Adipocyte (in vitro differentiated cells): ENCODE results near the gene KDM2A.

Source experiments
- DNase-seq: peaks from one replicate; pipeline ENCODE4 v3.0.0-alpha.2; 2015; ENCODE audit warnings: low read depth
- H3K27me3 ChIP-seq: replicated peaks from 2 replicates; pipeline ENCODE4 v1.7.0; 2013; ENCODE audit warnings: mild to moderate bottlenecking, low read length, moderate library complexity; ENCODE audit not compliant: control insufficient read depth, insufficient read depth
- H3K36me3 ChIP-seq: 2 replicates; pipeline ENCODE4 v1.7.0; 2013; ENCODE audit warnings: low read length, mild to moderate bottlenecking, moderate library complexity; ENCODE audit not compliant: control insufficient read depth, insufficient read depth, severe bottlenecking
- H3K4me1 ChIP-seq: 2 replicates; pipeline ENCODE4 v1.7.0; 2013; ENCODE audit warnings: mild to moderate bottlenecking, low read length, moderate library complexity; ENCODE audit not compliant: control insufficient read depth, insufficient read depth
- H3K4me3 ChIP-seq: 2 replicates; pipeline ENCODE4 v1.7.0; 2013; ENCODE audit warnings: mild to moderate bottlenecking, low read length, moderate library complexity
- H3K9ac ChIP-seq: 2 replicates; pipeline ENCODE4 v1.7.0; 2013; ENCODE audit warnings: mild to moderate bottlenecking, low read length, moderate library complexity
- H3K9me3 ChIP-seq: 2 replicates; pipeline ENCODE4 v1.7.0; 2013; ENCODE audit warnings: mild to moderate bottlenecking, low read length, moderate library complexity; ENCODE audit not compliant: control insufficient read depth

KDM2A gene

GRCh38 chr11:67262731-67263675 lies 143.9 kb downstream of the KDM2A start:
- H3K27me3 ChIP-seq, result no peaks in the 10 kb centered on the region
- H3K9ac ChIP-seq, result peak overlapping the region; percentile 37
- no peaks in the 10 kb centered on the region for H3K36me3 ChIP-seq
- no peak overlapping the region for H3K4me3 ChIP-seq
- peak; percentile 91 for DNase-seq
- no peaks in the 10 kb centered on the region for H3K9me3 ChIP-seq
- peaks cover 34% of the 10 kb centered on the region for H3K4me1 ChIP-seq

DNA sequence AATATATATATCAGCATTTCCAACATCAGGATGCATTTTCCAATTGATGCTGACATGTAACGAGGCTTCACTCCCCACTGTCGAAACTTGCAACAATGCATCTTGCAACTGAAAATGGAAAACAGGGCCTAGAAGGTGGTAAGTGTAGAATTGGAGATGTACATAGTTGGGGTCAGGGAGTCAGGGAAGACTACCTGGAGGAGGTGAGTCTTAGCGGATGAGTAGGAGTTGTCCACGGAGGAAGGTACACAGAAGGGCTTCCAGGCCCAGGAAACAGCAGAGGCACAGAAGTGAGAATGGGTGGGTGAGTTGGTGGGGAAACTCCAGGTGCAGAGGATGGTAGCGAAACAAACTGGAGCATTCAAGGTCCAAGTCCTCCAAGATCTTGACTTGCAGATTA lies 145.2 kb downstream of the KDM2A start:
- no peak overlapping the region for H3K9ac ChIP-seq

GRCh38 chr11:67264877-67265632 lies 146.0 kb downstream of the KDM2A start:
- no peaks in the 10 kb centered on the region for H3K27me3 ChIP-seq
- peaks cover 48% of the 10 kb centered on the region for H3K4me1 ChIP-seq
- no peak for DNase-seq
- no peak overlapping the region for H3K4me3 ChIP-seq
- no peaks in the 10 kb centered on the region for H3K9me3 ChIP-seq
- no peaks in the 10 kb centered on the region for H3K36me3 ChIP-seq
- no peak overlapping the region for H3K9ac ChIP-seq

More for the DNA sequence above, 145.2 kb downstream of the KDM2A start:
- Histone ChIP-seq H3K4me3 (no peak overlapping the region), H3K4me1 (peaks cover 40% of the 10 kb centered on the region), H3K27me3 (no peaks in the 10 kb centered on the region), H3K36me3 (no peaks in the 10 kb centered on the region), H3K9me3 (no peaks in the 10 kb centered on the region)
- DNase-seq, result no peak

DNA sequence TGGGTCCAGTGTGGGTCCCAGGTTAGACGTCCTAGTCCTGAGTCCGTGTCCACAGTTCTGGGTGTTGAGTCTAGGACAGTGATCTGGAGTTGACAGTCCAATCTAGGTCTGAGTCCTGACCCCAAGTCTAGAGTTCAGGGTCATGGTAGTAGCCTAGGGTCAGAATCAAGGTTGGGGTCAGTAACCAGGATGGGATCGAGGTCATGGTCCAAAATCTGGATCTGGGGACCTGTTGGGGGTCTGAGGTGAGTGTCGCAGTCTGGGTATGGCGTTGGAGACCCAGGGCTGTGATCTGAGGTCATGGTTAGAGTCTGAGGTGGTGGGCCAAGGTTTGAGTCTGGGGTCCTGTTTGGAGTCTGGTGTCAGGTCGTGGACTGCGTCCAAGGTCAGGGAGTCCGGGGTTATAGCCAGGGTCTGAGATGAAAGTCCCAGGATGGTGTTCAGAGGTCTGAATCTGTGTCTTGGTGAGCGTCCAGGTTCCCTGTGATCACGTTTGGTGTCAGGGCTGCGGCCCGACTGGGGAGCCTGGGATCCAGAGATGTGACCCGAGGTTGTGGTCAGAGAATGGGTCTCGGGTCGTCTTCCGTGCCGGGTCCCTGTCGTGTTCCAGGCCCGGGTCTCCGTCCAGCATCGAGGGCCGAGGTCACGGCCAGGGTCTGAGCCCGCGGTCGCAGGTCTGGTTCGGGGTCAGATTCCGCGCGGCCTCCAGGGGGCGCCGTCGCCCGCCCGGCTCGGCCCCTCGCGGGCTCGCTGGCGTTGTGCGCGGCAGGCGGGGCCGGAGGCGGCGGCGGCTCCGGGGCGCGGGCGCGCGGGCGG lies 146.8 kb downstream of the KDM2A start:
- peak; percentile 88 for DNase-seq
- Histone ChIP-seq H3K4me3 (peak overlapping the region; percentile 50), H3K27me3 (no peaks in the 10 kb centered on the region), H3K36me3 (no peaks in the 10 kb centered on the region), H3K4me1 (peaks cover 55% of the 10 kb centered on the region), H3K9me3 (no peaks in the 10 kb centered on the region), H3K9ac (peak overlapping the region; percentile 44)

DNA sequence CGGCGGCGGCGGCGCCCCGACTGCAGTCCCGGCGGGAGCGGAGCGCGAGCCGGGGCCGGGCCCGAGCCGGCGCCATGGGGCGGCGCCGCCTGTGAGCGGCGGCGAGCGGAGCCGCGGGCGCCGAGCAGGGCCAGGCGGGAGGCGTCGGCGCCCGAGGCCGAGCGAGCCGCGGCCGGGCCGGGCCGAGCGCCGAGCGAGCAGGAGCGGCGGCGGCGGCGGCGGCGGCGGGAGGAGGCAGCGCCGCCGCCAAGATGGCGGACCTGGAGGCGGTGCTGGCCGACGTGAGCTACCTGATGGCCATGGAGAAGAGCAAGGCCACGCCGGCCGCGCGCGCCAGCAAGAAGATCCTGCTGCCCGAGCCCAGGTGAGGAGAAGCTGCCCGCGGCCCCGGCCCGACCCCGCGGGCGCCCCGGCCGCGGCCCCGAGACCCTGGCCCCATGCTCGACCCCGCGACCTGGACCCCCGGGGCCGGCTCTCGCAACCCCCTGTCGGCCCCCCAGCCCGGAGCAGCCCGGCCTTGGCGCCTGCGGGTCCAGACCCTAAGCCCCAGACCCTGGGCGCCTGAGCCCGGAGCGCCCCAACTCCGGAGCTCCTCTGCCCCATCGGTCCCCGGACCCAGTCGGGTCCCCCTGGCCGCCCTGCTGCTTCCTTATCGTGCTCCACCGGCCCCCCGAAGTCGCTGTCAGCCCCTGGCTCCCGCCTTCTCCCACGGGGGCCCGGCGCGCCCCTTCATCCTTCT lies 147.6 kb downstream of the KDM2A start, which contains the start of gene GRK2:
Gene GRK2 (plus strand): TSS at position 25 of the 739 bp plus-strand sequence. CDS start 227 bp downstream, at position 252.
- DNase-seq, result peak; percentile 73
- Histone ChIP-seq H3K9me3 (no peaks in the 10 kb centered on the region), H3K4me1 (peaks cover 52% of the 10 kb centered on the region), H3K9ac (peak within 1 kb of the TSS; percentile 91), H3K4me3 (peak within 1 kb of the TSS; percentile 94), H3K27me3 (no peaks in the 10 kb centered on the region), H3K36me3 (no peaks in the 10 kb centered on the region)

- DNase-seq, result no peak
- Histone ChIP-seq H3K27me3 (no peaks in the 10 kb centered on the region), H3K4me3 (peak overlapping the region; percentile 94), H3K4me1 (peaks cover 59% of the 10 kb centered on the region), H3K36me3 (no peaks in the 10 kb centered on the region), H3K9me3 (no peaks in the 10 kb centered on the region), H3K9ac (peak overlapping the region; percentile 91)
Measured at GRCh38 chr11:67267188-67268080, 148.4 kb downstream of the KDM2A start.

DNA sequence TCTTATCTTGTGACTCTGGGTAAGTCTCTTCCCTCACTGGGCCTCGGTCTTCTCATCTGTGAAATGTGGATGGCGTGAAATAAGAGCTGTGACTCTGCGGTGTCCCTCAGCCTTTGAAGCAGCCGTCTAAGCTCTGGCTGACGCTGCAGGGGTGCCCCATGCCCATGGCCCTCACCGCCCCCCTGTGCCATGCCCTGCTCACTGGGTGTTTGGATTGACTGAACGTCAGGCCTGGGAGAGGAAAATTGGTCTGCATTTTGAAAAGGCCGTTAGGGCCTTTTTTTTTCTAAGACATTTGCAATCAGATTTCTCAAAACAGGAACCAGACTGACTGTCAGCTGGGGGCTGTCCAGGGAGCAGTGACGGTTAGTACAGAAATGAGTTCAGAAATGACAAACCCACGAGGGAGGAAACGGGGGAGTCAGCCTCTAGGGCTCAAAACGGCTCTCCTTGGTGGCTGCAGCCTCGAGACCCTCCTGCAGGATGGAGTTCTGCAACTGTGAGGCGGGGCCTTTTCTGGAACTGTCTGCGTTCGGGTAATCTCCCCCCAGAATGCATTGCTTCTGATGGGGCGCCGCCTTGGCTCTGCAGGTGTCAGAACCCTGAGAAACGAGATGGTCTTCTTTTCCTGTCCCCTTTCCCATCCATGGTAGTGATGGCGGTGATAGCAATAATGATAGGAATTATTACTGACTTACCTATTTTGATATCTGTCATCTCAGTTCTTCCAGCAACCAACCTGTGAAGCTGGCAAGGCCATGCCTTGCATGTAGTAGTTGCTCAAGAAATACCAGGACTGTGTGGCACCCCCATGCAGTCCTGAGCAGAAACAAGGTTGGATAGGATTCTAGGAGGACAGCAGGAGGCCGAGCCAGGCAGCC lies 149.3 kb downstream of the KDM2A start:
- peak overlapping the region; percentile 94 for H3K4me3 ChIP-seq
- DNase-seq, result no peak

DNA sequence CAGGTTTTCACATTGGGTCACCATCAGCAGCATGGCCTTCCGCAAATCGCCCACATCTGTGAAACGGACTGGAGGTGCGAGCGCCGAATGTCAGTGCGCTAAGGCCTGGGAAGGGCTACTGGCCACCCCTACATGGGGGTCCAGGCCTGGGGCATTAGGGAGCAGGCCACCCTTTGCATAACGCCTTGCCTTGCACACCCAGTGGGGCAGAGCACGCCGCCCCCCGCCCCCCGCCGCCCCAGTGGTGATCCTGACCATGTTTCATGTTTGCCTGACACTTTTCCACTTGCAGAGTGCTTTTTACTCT lies 149.9 kb downstream of the KDM2A start:
- H3K9ac ChIP-seq, result peak overlapping the region; percentile 20
- no peaks in the 10 kb centered on the region for H3K36me3 ChIP-seq
- no peaks in the 10 kb centered on the region for H3K9me3 ChIP-seq
- H3K4me1 ChIP-seq, result peaks cover 60% of the 10 kb centered on the region
- no peak overlapping the region for H3K4me3 ChIP-seq
- no peaks in the 10 kb centered on the region for H3K27me3 ChIP-seq
- DNase-seq, result no peak

More for the DNA sequence above, 149.3 kb downstream of the KDM2A start:
- peak overlapping the region; percentile 91 for H3K9ac ChIP-seq
- H3K27me3 ChIP-seq, result no peaks in the 10 kb centered on the region
- H3K9me3 ChIP-seq, result no peaks in the 10 kb centered on the region
- peaks cover 59% of the 10 kb centered on the region for H3K4me1 ChIP-seq
- H3K36me3 ChIP-seq, result no peaks in the 10 kb centered on the region
